Duodenal mucosa (tissue), 2 donors: ENCODE data around the gene COL9A2.

ENCODE experiments used
- H3K27ac ChIP-seq: one replicate; pipeline ENCODE4 v1.7.0; 2013; ENCODE audit warnings: low read depth, low read length
- H3K27me3 ChIP-seq, 2 donors: one replicate each; pipeline ENCODE4 v1.7.0; 2013; ENCODE audit warnings: low read length in 2 of 2, control low read depth in 1 of 2; ENCODE audit not compliant: insufficient read depth in 2 of 2, control insufficient read depth in 1 of 2
- H3K36me3 ChIP-seq, 2 donors: one replicate each; pipeline ENCODE4 v1.7.0; 2013; ENCODE audit warnings: low read length in 2 of 2, control low read depth in 1 of 2; ENCODE audit not compliant: insufficient read depth in 2 of 2, control insufficient read depth in 1 of 2
- H3K4me1 ChIP-seq, 2 donors: one replicate each; pipeline ENCODE4 v1.7.0; 2013; ENCODE audit warnings: low read length in 2 of 2, control low read depth in 1 of 2; ENCODE audit not compliant: insufficient read depth in 2 of 2, control insufficient read depth in 1 of 2
- H3K4me3 ChIP-seq, 2 donors: one replicate each; pipeline ENCODE4 v1.7.0; 2013; ENCODE audit warnings: low read length in 2 of 2, low read depth in 1 of 2
- H3K9ac ChIP-seq, 2 donors: one replicate each; pipeline ENCODE4 v1.7.0; 2013; ENCODE audit warnings: low read length in 2 of 2, low read depth in 1 of 2
- H3K9me3 ChIP-seq, 2 donors: one replicate each; pipeline ENCODE4 v1.7.0; 2013; ENCODE audit warnings: low read length in 2 of 2, control low read depth in 1 of 2; ENCODE audit not compliant: control insufficient read depth in 1 of 2

COL9A2 gene

DNA sequence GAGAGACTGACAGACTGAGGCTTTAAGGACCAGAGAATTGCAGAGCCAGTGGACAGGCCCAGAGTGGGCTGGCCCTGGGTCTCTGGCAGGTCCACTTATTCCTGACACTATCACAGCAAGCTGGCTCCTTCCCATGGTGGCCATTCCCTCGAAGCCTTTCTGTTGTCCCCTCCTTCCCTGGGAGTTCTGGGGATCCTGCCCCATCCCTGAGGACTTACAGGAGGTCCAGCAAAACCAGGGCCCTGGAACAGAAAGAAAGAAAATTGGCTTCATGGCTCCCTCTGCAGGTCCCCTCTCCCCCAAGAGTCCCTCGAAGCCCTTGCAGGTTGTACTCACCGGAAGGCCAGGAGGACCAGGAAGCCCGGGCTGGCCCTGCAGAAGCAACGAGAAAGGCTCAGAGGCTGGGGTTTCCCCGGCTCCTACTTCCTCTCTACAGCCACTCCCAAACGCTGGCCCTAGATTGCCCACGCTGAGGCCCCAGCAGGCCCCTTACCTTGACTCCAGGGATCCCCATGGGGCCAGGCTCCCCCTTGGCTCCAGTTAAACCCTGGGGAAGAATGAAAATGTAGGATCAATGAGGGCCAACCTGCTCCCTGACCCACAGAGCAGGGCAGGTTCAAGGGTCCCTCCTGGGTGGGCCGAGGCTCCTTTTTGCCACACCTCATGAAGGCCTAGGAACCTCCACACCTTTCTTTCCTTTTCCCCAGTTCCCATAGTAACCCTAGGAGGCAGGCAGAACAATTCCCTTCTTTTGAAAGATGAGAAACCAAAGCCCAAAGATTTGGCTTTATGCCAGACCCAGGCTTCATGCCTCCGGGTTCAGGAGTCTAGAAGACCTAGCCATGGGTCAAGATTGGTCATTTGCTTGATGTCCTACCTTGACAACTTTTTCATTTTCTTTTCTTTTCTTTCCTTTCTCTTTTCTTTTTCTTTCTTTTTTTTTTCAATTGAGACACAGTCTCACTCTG is 4.6 kb downstream of the COL9A2 start:
- H3K9ac ChIP-seq, result peak overlapping the region in 1 of 2 donors; percentile 35
- peak overlapping the region in 1 of 2 donors; percentile 17 for H3K4me3 ChIP-seq
- no peaks in the 10 kb centered on the region for H3K9me3 ChIP-seq
- peaks cover 21 to 24% of the 10 kb centered on the region in 2 donors for H3K4me1 ChIP-seq
- H3K27ac ChIP-seq, result no peak overlapping the region
- H3K27me3 ChIP-seq, result peaks cover 20 to 22% of the 10 kb centered on the region in 2 donors
- H3K36me3 ChIP-seq, result no peaks in the 10 kb centered on the region

DNA sequence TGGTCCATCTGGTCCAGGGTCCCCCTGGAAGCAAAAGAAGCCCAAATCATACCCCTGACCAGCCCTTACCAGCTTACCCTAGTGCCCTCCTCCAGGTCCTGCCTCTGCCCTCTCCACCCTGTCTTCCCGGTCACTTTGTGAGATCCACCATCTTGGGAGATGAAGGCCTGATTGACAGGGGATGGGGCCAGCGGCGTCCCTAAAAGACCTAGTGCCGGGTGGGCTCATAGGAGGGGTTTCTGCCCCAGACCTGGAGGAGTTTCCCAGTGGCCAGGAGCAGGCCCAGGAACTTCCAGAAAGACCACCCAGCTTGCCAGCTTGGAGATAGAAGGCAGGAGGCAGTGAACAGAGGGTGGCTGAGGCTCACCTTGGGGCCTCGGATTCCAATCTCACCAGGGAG is 5.4 kb downstream of the COL9A2 start:
- Histone ChIP-seq H3K9me3 (no peaks in the 10 kb centered on the region), H3K9ac (peak overlapping the region in 1 of 2 donors; percentile 35), H3K4me3 (peak overlapping the region in 1 of 2 donors; percentile 17), H3K4me1 (peaks cover 21% of the 10 kb centered on the region in 2 donors), H3K27ac (no peak overlapping the region), H3K36me3 (no peaks in the 10 kb centered on the region), H3K27me3 (peaks cover 13 to 14% of the 10 kb centered on the region in 2 donors)

DNA sequence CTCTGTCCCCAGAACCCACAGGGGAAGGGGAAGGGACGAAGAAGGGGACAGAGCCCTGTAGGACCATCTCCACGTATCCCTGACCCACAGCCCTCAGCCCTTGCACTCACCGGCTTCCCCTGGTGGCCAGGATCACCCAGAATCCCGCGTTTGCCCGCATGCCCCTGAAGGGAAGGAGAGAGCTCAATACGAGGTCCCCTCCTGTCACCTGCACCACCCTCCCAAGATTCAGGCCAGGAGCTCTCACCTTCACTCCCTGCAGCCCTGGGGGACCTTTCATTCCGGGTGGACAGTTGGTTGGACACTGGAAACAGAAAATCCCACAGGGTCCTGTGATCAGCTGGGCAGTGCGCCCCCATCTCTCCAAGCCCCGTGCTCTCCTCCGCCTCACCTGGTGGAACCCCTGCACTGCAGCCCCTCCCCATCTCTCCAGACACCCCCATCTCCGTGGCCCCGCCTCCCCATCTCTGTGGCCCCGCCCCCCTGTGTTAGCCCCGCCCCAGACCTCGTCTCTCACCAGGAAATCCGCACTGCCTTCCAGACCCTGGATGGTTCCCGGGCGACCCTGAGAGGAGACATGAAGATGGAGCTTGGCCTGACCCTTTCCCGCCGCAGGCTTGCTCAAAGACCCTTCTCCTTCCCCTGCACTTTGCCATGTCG is 6.0 kb downstream of the COL9A2 start:
- Histone ChIP-seq H3K36me3 (no peaks in the 10 kb centered on the region), H3K27me3 (peaks cover 8% of the 10 kb centered on the region in 2 donors), H3K4me1 (peaks cover 17 to 20% of the 10 kb centered on the region in 2 donors), H3K9me3 (no peaks in the 10 kb centered on the region), H3K27ac (no peak overlapping the region), H3K4me3 (no peak overlapping the region), H3K9ac (no peak overlapping the region)

DNA sequence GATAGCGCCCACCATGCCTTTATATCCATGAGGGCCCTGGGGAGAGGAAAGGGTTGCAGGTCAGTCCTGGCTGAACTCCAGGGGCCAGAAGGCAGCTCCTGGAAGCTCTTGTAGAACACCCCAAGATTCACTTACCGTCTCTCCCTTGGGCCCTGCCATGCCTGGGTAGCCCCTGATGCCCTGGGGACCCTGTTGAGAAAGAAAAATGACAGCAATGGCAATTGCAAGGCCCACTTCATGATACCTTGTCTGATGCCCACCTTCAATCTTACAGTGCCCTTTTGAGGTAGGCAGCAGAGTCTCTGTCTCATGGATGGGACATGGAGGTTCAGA is 7.0 kb downstream of the COL9A2 start:
- H3K36me3 ChIP-seq, result no peaks in the 10 kb centered on the region
- no peak overlapping the region for H3K27ac ChIP-seq

DNA sequence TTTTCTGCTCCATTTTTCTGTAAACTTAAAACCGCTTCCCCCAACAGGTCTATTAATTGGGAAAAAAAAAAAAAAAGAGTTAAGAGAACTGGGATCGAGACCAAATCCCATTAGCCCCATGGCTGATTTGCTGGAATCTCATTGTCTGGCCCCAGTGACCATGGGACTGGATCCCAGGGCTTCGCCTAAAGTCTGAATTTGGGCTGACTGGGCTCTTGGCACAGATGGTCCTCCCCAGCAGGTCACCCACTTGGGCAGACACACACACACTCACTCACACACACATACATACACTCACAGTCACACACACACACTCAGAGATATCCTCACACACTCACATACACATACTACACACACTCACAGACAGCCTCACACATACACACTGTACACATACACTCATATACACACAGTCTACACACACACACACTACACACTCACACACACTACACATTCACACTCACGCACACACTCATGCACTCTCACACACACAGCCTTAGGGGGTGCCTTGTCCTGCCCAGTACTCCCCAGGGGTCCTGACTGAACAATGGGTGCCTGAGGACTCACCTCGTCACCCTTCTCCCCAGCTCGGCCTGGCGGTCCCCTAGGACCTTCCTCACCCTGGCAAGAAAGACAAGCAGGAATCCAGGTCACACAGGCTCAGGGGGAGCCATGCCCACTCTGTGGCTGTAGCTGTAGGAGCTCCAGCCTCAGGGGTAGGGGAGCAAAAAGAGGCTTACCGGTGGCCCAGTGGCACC is 7.5 kb downstream of the COL9A2 start:
- H3K9ac ChIP-seq, result no peak overlapping the region

More for the DNA sequence above, 7.0 kb downstream of the COL9A2 start:
- H3K4me1 ChIP-seq, result peaks cover 10 to 12% of the 10 kb centered on the region in 2 donors
- no peaks in the 10 kb centered on the region for H3K9me3 ChIP-seq
- H3K27me3 ChIP-seq, result peaks cover 0 to 2% of the 10 kb centered on the region in 2 donors
- H3K9ac ChIP-seq, result no peak overlapping the region
- H3K4me3 ChIP-seq, result no peak overlapping the region

DNA sequence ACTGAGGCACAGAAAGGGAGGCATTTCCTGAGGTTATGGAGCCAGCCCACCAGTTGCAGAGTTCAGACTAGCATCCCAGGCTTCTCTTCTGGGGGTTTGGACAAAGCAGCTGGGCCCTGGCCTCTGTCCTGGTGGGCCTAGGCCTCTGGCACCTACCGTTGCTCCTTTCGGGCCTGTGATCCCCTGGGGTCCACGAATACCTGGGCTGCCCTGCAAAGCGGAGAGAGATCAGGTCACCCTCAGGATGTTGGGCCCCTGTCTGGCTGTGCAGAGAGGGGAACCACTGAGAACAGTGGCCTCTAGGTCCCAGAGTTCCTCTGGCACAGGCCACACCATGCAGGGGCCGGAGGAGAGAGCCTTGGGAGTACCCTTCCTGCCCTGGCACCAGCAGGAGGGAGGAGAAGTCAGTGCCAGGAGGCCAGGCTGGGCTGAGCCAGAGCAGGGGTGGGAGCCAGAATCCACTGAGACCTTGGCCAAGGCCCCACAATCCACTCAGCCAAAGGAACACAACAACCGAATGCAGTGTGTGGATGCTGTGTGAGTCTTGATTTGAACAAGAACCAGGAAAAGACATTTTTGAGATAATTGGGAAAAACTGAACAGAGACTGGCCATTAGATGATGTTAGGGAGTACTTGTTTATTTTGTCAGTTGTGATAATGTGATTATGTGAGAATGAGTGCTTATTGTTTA is 8.9 kb downstream of the COL9A2 start:
- H3K36me3 ChIP-seq, result no peaks in the 10 kb centered on the region
- no peak overlapping the region for H3K27ac ChIP-seq
- no peaks in the 10 kb centered on the region for H3K9me3 ChIP-seq
- no peaks in the 10 kb centered on the region for H3K27me3 ChIP-seq
- no peak overlapping the region for H3K4me3 ChIP-seq
- H3K9ac ChIP-seq, result no peak overlapping the region
- H3K4me1 ChIP-seq, result peaks cover 5 to 12% of the 10 kb centered on the region in 2 donors

More for the DNA sequence above, 7.5 kb downstream of the COL9A2 start:
- H3K4me1 ChIP-seq, result peaks cover 5 to 12% of the 10 kb centered on the region in 2 donors
- no peak overlapping the region for H3K27ac ChIP-seq
- H3K4me3 ChIP-seq, result no peak overlapping the region
- H3K9me3 ChIP-seq, result no peaks in the 10 kb centered on the region
- no peaks in the 10 kb centered on the region for H3K36me3 ChIP-seq
- peaks cover 0 to 2% of the 10 kb centered on the region in 2 donors for H3K27me3 ChIP-seq

DNA sequence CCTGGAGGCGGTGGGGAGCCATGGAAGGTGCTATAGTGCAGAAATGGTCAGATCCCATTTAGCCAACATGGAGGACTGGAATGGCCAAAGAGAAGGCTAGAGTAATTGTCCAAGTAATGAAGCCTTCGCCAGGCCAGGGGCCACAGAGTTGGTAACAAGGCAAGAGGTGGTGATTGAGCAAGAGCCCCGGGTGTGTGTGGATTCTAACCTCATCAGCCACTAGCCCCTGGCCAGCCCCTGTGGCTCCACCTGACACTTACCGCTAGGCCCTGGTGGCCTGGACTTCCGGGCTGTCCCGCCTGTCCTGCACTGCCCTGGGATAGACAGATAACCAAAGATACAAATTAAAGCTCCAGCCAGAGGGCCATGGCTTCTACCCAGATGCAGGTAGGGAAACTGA is 9.9 kb downstream of the COL9A2 start:
- no peak overlapping the region for H3K4me3 ChIP-seq
- H3K36me3 ChIP-seq, result no peaks in the 10 kb centered on the region
- no peak overlapping the region for H3K27ac ChIP-seq
- H3K9ac ChIP-seq, result no peak overlapping the region
- H3K4me1 ChIP-seq, result peaks cover 0 to 6% of the 10 kb centered on the region in 2 donors
- H3K9me3 ChIP-seq, result no peaks in the 10 kb centered on the region
- H3K27me3 ChIP-seq, result no peaks in the 10 kb centered on the region

DNA sequence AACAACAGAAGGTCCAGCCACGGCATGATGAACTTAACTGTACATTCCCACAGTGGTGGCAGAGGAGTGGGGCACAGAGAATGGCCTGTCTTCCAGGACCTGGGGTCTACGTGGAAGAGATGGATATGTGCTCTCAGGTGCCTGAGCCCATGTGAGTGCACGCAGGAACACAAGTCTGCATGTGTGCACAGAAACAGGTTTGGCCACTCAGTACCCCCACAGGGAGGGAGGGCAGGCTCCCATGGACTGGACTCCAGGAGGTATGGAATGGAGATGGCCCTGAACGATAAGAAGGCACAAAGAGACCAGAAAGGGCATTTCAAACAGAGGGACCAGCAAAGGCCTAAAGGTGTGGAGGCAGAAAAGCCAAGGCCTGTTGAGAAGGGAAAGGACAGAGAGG is 10.8 kb downstream of the COL9A2 start:
- H3K4me3 ChIP-seq, result no peak overlapping the region
- no peaks in the 10 kb centered on the region for H3K36me3 ChIP-seq
- H3K4me1 ChIP-seq, result no peaks in the 10 kb centered on the region
- H3K9ac ChIP-seq, result no peak overlapping the region
- H3K27ac ChIP-seq, result no peak overlapping the region
- H3K27me3 ChIP-seq, result no peaks in the 10 kb centered on the region
- no peaks in the 10 kb centered on the region for H3K9me3 ChIP-seq

DNA sequence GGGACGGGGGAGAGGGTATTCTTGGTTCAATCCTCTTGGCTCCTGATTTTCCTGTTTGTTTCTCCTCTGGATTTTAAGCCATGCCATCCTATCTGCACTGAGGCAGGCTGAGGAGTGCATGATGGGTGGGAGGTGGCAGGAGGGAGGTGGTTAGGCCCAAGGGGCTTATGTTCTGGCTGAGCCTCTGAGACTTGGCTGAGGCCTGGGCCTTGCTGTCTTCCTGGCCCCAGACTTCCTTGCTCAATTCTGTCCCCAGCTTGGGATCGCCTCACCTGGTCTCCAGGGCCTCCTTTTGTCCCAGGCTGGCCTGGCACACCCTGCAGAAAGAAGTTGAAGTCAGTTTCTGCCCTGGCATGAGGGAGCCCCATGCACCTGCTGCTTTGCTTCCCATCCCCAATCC is 11.2 kb downstream of the COL9A2 start:
- H3K36me3 ChIP-seq, result no peaks in the 10 kb centered on the region
- H3K27me3 ChIP-seq, result no peaks in the 10 kb centered on the region
- H3K9ac ChIP-seq, result no peak overlapping the region
- no peaks in the 10 kb centered on the region for H3K9me3 ChIP-seq
- no peak overlapping the region for H3K27ac ChIP-seq
- H3K4me3 ChIP-seq, result no peak overlapping the region
- H3K4me1 ChIP-seq, result no peaks in the 10 kb centered on the region
